Tibial artery (tissue), 4 donors: ENCODE results near the gene SPC24.
"Not testable (repeated sequence)": the region's sequence is repeated elsewhere in the genome, so short reads cannot be mapped to it uniquely, and the experiment has no call there.

Experiments used
- DNase-seq, 2 donors: peaks; one replicate each; pipeline ENCODE4 v3.0.0-alpha.2; 2019
- H3K27ac ChIP-seq, 2 donors: fragments of 200-600 bp; sonication (generic) in 1 of 2; 1 replicate in 1 of 2; 2 replicates in 1 of 2; pipeline ENCODE4 v1.5.1; 2018 to 2019; ENCODE audit warnings: mild to moderate bottlenecking in 1 of 2
- H3K27me3 ChIP-seq, 2 donors: fragments of 200-600 bp; sonication (generic) in 1 of 2; one replicate each; pipeline versions ENCODE4 v1.5.1 to v1.6.0; 2016 to 2019
- H3K36me3 ChIP-seq, 3 donors: fragments of 200-600 bp; sonication (generic) in 2 of 3; one replicate each; pipeline ENCODE4 v1.5.1; 2016 to 2019; ENCODE audit warnings: mild to moderate bottlenecking in 2 of 3
- H3K4me1 ChIP-seq, 4 donors: fragments of 200-600 bp; sonication (generic) in 2 of 4; 1 replicate in 3 of 4; 2 replicates in 1 of 4; pipeline ENCODE4 v1.5.1; 2016 to 2019
- H3K4me3 ChIP-seq, 2 donors: fragments of 200-600 bp; sonication (generic) in 1 of 2; 1 replicate in 1 of 2; 2 replicates in 1 of 2; pipeline ENCODE4 v1.5.1; 2018 to 2019; ENCODE audit warnings: mild to moderate bottlenecking in 2 of 2
- H3K9me3 ChIP-seq, 3 donors: fragments of 200-600 bp; sonication (generic) in 1 of 3; one replicate each; pipeline ENCODE4 v1.5.1; 2016 to 2019
- intact Hi-C: fragments of 100-400 bp; cut with DNase I; formaldehyde crosslinking; loops from one replicate; pipeline ENCODE4 v1.15.0; 2023; ENCODE audit warnings: low total_unique reads
- TF ChIP-seq, protein P1 (sequence below), 2 experiments: fragments of 200-600 bp in 1 of 2; fragments of 450-650 bp in 1 of 2; IDR thresholded peaks; one replicate each; pipeline ENCODE4 v1.5.1; 2017 to 2019; ENCODE audit warnings: antibody characterized with exemption in 2 of 2, mild to moderate bottlenecking in 1 of 2, moderate library complexity in 1 of 2

The SPC24 gene

DNA sequence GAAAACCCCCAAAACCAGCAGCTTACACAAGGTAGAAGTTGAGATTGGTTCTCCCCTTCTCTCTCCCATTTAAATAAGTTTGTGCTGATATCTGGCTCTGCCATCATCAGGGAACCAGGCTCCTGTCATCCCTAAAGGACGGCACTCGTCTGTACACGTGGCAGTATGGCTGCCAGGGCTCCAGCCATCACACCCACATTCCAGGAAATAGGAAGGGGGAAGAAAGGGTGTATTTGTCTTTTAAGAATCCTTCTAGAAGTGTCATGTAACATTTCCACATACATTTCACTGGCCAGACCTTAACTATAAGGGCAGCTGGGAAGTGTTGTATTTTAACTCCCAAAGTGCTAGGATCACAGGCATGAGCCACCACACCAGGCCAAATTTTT, 10.1 kb downstream of the SPC24 start:
- no peaks in the 10 kb centered on the region for H3K36me3 ChIP-seq
- no peak overlapping the region for H3K4me3 ChIP-seq
- no peak overlapping the region for H3K27ac ChIP-seq
- H3K4me1 ChIP-seq, result peaks cover 12 to 44% (median 30%) of the 10 kb centered on the region in 4 donors
- intact Hi-C loops, result no loop called here
- TF ChIP-seq, protein P1, sequence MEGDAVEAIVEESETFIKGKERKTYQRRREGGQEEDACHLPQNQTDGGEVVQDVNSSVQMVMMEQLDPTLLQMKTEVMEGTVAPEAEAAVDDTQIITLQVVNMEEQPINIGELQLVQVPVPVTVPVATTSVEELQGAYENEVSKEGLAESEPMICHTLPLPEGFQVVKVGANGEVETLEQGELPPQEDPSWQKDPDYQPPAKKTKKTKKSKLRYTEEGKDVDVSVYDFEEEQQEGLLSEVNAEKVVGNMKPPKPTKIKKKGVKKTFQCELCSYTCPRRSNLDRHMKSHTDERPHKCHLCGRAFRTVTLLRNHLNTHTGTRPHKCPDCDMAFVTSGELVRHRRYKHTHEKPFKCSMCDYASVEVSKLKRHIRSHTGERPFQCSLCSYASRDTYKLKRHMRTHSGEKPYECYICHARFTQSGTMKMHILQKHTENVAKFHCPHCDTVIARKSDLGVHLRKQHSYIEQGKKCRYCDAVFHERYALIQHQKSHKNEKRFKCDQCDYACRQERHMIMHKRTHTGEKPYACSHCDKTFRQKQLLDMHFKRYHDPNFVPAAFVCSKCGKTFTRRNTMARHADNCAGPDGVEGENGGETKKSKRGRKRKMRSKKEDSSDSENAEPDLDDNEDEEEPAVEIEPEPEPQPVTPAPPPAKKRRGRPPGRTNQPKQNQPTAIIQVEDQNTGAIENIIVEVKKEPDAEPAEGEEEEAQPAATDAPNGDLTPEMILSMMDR (IDR thresholded peaks at IDR 0.05), result no peak
- no peaks in the 10 kb centered on the region for H3K9me3 ChIP-seq
- H3K27me3 ChIP-seq, result no peaks in the 10 kb centered on the region
- DNase-seq, result no peak

DNA sequence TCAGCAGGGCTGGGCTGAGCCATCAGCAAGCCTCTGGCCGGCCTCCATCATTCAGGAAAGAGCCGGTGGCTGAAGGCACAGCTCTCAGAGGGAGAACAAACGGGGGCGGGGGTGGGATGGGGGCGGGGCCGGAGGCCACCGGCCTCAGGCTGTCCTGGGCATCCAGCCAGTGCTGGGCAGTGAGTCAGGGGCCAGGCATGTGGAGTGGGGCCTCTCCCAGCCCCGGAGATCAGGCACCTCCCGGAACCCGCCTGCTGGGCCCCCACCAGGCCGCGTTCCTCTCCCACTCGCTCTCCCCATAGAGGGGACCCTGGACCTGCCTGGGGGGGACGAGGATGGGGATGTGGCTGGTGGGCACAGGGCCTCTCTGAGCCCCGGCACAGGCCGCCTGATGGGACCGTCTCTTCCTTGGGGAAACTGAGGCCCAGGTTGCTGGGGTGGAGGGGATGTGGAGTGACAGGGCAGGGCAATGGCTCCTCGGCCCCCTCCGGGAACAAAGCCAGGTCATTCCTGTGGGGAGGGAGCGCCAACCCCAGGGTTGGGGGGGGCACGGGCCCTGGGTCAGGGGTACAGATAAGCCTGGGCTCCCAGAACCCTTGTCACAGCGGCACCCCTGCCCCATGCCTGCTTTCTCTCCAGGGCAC, 12.9 kb downstream of the SPC24 start:
- peak; percentile 90 to 97 for DNase-seq
- no peaks in the 10 kb centered on the region for H3K36me3 ChIP-seq
- peaks cover 21 to 59% (median 53%) of the 10 kb centered on the region in 4 donors for H3K4me1 ChIP-seq
- peak overlapping the region; percentile 91 to 92 for H3K27ac ChIP-seq
- no peaks in the 10 kb centered on the region for H3K27me3 ChIP-seq
- H3K9me3 ChIP-seq, result no peaks in the 10 kb centered on the region
- peak overlapping the region; percentile 10 to 36 for H3K4me3 ChIP-seq
- TF ChIP-seq, protein P1 (IDR thresholded peaks at IDR 0.05), result no peak
- intact Hi-C loops, result loop anchor here (2.0 kb wide), 2 partner anchors 22 to 54 kb away; partner anchors contain the start of gene KANK2

DNA sequence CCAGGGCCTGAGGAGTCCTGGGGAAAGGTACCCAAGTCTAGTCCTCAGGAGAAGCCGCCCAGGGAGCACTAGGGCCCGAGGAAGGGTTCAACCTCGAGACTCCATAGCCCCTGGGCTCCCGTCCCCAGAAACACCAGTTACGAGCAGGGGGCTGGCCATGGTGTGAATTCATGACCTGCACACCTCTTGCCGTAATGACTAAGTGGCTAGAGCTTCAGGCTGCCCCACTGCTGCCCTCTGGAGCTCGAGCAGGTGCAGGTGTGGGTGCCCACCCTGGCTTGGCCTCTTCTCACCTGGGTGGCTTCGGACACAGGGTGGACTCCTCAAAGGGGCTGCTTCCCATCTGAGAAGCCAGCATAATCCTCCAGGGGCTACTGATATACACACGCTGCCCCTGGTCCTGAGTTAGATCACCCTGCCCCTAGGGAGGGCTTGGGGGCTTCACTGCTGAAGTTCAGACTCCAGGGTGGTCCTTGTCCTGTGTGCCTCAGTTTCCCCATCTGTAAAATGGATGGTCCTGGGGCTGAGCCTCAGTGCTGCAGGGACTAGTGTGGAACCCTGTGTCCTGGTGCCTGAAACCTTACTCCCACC, 13.6 kb downstream of the SPC24 start:
- no peak overlapping the region for H3K4me3 ChIP-seq
- H3K9me3 ChIP-seq, result no peaks in the 10 kb centered on the region

DNA sequence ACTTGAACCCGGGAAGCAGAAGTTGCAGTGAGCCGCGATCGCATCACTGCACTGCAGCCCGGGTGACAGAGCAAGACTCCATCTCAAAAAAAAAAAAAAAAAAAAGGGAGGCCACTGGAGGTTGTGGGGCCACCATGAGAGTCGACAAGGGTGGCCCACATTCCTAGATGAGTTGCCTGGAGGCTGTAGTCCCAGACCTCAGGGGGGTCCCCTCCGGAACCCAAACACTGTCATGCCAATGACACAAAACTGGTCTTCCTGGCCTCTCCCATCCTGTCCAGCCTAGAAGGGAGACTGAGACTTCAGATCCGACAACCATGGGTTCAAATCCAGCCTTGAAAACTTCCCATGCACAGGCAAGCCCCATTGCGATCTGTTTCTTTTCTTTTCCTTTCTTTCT, 14.7 kb downstream of the SPC24 start:
- Histone ChIP-seq H3K4me1 (peaks cover 21 to 65% (median 56%) of the 10 kb centered on the region in 4 donors), H3K27me3 (no peaks in the 10 kb centered on the region), H3K9me3 (no peaks in the 10 kb centered on the region), H3K36me3 (no peaks in the 10 kb centered on the region), H3K4me3 (no peak overlapping the region), H3K27ac (peak overlapping the region; percentile 91 to 92)
- DNase-seq, result no peak
- TF ChIP-seq, protein P1 (IDR thresholded peaks at IDR 0.05), result no peak
- intact Hi-C loops, result no loop called here

More for the DNA sequence above, 13.6 kb downstream of the SPC24 start:
- H3K36me3 ChIP-seq, result no peaks in the 10 kb centered on the region
- peak overlapping the region; percentile 91 to 92 for H3K27ac ChIP-seq
- TF ChIP-seq, protein P1 (IDR thresholded peaks at IDR 0.05), result no peak
- no peak for DNase-seq
- intact Hi-C loops, result loop anchor here (2.0 kb wide), 2 partner anchors 23 to 55 kb away; partner anchors contain the start of gene KANK2
- H3K4me1 ChIP-seq, result peaks cover 21 to 65% (median 56%) of the 10 kb centered on the region in 4 donors
- no peaks in the 10 kb centered on the region for H3K27me3 ChIP-seq

DNA sequence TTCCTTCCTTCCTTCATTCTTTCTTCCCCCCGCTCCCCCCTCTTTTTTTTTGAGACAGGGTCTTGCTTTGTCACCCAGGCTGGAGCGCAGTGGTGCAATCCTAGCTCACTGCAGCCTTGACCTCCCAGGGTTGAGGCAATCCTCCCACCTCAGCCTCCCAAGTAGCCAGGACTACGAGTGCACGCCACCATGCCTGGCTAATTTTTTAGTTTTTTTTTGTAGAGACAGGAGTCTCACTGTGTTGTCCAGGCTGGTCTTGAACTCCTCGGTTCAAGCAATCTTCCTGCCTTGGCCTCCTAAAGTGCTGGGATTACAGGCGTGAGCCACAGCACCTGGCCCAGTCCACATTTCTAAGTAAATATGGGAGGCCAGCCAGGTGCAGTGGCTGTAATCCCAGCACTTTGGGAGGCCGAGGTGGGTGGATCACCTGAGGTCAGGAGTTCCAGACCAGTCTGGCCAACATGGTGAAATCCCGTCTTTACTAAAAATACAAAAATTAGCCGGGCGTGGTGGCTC, 15.5 kb downstream of the SPC24 start:
- H3K4me3 ChIP-seq, DNase-seq, intact Hi-C loops, H3K36me3 ChIP-seq, H3K27me3 ChIP-seq, H3K9me3 ChIP-seq: not testable (repeated sequence)
- Histone ChIP-seq H3K4me1 (peaks cover 21 to 65% (median 56%) of the 10 kb centered on the region in 4 donors), H3K27ac (peak overlapping the region; percentile 91 to 92)
